Pons (tissue), 1 donor: Measurements from ENCODE around the gene CTBP2.
A peak's percentile ranks its signal among the peaks of the same experiment; 100 is the strongest.

ENCODE experiments used
- DNase-seq: peaks from one replicate; pipeline ENCODE4 v3.0.0-alpha.2; 2016; ENCODE audit warnings: low spot score

The CTBP2 gene

GRCh38 chr10:125159932-125160855 lies at the start of gene CTBP2:
TSS of gene CTBP2 (minus strand) at chr10:125160563.
- DNase-seq, result no peak

GRCh38 chr10:125209591-125210355 lies 49.4 kb upstream of the CTBP2 start:
- DNase-seq, result peak; percentile 14

- no peak for DNase-seq
Measured at GRCh38 chr10:125208854-125209565, 48.6 kb upstream of the CTBP2 start.

- no peak for DNase-seq
Measured at GRCh38 chr10:125206623-125207022, 46.3 kb upstream of the CTBP2 start.

- DNase-seq, result no peak
Measured at GRCh38 chr10:125205431-125205830, 45.1 kb upstream of the CTBP2 start.

- no peak for DNase-seq
Measured at GRCh38 chr10:125204400-125204799, 44.0 kb upstream of the CTBP2 start.

- no peak for DNase-seq
Measured at GRCh38 chr10:125203186-125203800, 42.9 kb upstream of the CTBP2 start.

GRCh38 chr10:125201791-125202622 lies 41.6 kb upstream of the CTBP2 start:
- DNase-seq, result no peak

- DNase-seq, result no peak
Measured at GRCh38 chr10:125201108-125201524, 40.8 kb upstream of the CTBP2 start.

GRCh38 chr10:125200396-125200795 lies 40.0 kb upstream of the CTBP2 start:
- DNase-seq, result no peak

- no peak for DNase-seq
Measured at GRCh38 chr10:125199270-125199669, 38.9 kb upstream of the CTBP2 start.

- no peak for DNase-seq
Measured at GRCh38 chr10:125194814-125195213, 34.5 kb upstream of the CTBP2 start.

GRCh38 chr10:125193306-125193877 lies 33.0 kb upstream of the CTBP2 start:
- no peak for DNase-seq

GRCh38 chr10:125192620-125193019 lies 32.3 kb upstream of the CTBP2 start:
- DNase-seq, result no peak

- DNase-seq, result no peak
Measured at GRCh38 chr10:125192005-125192404, 31.6 kb upstream of the CTBP2 start.

- DNase-seq, result peak; percentile 14
Measured at GRCh38 chr10:125190946-125191345, 30.6 kb upstream of the CTBP2 start.

GRCh38 chr10:125190414-125190813 lies 30.1 kb upstream of the CTBP2 start:
- no peak for DNase-seq

- no peak for DNase-seq
Measured at GRCh38 chr10:125189162-125189561, 28.8 kb upstream of the CTBP2 start.

- DNase-seq, result no peak
Measured at GRCh38 chr10:125187238-125188194, 27.2 kb upstream of the CTBP2 start.
